Measurements from ENCODE around the gene TMEM62.

The TMEM62 gene

DNA sequence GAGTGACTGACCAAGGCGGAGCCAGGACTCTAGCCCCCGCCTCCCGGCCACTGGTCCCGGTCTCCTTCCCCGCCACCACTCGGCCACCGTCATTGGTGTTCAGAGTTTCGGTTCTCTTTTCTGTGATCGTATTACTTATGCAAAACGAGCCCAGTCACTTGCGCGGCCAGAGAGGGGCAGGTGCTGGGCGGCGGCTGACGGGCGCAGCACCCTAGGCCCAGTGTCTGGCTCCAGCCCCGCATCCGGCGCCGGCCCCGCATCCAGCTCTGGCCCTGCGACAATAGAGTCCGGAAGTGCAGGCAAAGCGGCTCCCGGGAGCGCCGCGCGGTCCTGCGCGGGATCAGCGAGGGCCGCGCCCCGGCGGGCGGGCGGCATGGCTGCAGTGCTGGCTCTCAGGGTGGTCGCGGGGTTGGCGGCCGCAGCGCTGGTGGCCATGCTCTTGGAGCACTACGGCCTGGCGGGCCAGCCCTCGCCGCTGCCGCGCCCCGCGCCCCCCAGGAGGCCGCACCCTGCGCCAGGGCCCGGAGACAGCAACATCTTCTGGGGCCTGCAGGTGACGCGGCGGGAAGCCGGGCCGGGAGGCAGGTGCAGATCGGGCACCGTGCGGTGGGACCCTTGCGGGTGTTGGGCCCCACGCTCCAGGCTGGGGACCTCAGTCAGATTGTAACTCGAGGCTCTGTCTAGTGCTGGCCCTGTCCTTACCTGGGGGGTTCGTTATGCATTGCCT, at the start of gene TMEM62:
Gene TMEM62, plus strand, starts transcription at position 157 of the 727 bp plus-strand sequence. Its CDS starts 217 bp downstream, at position 374.
- peak within 1 kb of the TSS; percentile 71 for H3K4me3 ChIP-seq (ENCODE audit: low read depth, low read length)

DNA sequence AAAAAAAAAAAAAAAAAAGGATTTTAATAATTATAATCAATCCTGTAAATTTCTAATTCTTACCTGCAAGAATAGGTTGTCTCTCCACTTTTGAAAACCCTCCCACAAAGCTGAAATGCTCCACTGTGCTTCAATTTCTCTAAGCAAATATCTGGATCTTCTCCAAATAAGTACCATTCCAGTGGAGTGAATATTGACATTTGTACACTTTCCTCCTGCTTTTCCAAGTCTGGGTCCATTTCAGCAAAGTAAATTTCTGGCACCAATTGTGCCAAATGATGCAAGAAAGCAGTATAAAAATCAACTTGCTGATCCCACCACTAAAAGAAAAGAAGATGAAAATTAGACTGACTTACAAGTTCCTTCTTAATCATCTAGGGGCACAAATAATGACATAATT, 47.5 kb upstream of the TMEM62 start:
- DNase-seq (ENCODE audit: low read depth): no peak
- no peak overlapping the region for H3K4me3 ChIP-seq (ENCODE audit: low read depth, low read length)

More for the DNA sequence above, at the start of gene TMEM62:
- no peak for DNase-seq (ENCODE audit: low read depth)

DNA sequence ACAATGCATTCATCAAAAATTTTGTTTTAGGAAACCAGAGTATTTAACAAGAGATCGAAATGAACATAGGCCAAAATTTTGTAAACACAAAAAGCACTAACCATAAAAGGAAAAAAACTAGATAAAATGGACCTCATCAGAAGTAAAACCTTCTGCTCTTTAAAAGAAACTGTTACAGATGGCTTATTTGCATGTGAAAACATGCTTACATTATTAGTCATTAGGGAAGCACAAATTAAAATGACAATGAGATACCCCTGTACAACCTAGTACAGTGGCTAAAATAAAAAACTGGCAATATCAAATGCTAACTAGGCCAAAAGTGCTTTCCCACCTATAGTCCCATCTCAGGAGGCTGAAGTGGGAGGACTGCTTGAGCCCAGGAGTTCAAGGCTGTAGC, 46.8 kb upstream of the TMEM62 start:
- H3K4me3 ChIP-seq (ENCODE audit: low read depth, low read length): no peak overlapping the region
- no peak for DNase-seq (ENCODE audit: low read depth)

DNA sequence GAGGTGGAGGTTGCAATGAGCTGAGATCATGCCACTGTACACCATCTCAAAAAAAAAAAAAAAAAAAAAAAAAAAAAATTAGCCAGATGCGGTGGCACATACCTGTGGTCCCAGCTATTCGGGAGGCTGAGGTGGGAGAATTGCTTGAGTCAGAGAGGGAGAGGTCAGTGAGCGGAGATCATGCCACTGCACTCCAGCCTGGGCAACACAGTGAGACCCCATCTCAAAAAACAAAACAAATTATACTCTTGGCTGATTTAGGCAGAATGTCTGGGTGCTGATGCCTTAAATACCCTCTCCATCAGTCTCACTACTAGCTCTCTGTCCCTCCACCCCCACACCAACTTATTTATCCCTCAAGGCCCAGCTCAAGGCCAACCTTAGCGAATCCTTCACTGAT, 41.5 kb upstream of the TMEM62 start:
- no peak for DNase-seq (ENCODE audit: low read depth)
- no peak overlapping the region for H3K4me3 ChIP-seq (ENCODE audit: low read depth, low read length)

DNA sequence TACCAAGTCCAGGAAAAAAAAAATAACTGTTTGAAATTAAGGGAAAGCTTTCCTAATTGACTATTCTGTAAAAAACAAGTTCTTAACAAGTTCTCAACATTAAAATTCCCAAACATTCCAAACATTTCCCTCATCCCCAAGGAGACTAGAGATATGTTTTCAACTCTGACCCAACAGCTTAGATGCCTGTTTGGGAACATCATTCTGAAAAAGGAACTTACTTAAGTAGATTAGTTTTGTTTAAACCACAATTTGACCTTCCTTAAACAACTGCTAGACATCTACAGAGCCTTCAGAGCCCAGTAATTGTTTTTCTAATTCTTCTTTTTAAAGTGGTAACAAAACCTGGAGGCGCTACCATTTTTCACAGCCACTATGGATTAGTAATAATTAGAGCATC, 40.4 kb upstream of the TMEM62 start:
- H3K4me3 ChIP-seq (ENCODE audit: low read depth, low read length): no peak overlapping the region
- DNase-seq (ENCODE audit: low read depth): no peak

DNA sequence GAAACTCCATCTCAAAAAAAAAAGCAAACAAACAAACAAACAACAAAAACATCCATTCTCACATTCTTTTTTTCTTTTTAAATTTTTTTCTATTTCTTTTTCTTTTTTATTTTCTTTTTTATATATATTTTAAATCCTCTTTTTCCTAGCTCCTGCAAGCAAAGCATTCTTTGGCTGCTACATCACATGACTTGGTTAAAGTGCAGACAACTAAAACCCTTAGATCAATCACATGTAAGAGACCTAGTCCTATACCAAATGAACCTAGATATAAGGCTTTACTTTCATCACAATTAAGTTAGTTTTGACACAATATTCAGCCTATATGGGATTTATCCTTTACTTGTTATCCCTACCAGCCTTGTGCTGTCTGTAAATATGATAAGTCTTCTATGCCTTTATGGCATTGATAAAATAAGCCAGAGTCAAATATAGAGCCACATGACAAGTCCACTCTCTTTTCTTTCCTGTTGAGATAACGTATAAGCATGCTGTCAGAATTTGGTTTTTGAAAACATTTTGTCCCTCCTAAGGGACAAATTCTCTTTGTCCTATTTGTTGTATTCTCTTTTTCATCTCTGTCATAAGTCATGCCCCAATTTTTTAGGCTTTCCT, 38.9 kb upstream of the TMEM62 start:
- no peak overlapping the region for H3K4me3 ChIP-seq (ENCODE audit: low read depth, low read length)
- no peak for DNase-seq (ENCODE audit: low read depth)

DNA sequence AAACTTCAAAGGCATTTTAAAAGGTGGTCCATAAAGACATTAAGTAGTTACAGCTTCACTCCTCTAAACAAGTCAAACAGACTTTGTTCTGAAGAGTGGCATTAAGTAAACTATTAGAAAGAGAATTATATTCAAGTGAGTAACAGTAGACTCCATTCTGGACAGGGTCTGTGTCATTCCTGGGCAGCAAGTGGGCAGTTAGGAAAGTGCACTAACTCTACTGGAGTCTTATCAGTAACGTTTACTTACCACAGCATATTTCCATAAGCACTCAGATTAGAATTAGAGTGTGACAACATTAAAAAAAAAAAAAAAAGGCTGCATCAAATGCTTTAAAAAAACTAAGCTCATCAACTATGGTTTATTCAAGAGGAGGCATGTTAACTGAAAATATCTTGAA, 38.1 kb upstream of the TMEM62 start:
- DNase-seq (ENCODE audit: low read depth): no peak
- no peak overlapping the region for H3K4me3 ChIP-seq (ENCODE audit: low read depth, low read length)

DNA sequence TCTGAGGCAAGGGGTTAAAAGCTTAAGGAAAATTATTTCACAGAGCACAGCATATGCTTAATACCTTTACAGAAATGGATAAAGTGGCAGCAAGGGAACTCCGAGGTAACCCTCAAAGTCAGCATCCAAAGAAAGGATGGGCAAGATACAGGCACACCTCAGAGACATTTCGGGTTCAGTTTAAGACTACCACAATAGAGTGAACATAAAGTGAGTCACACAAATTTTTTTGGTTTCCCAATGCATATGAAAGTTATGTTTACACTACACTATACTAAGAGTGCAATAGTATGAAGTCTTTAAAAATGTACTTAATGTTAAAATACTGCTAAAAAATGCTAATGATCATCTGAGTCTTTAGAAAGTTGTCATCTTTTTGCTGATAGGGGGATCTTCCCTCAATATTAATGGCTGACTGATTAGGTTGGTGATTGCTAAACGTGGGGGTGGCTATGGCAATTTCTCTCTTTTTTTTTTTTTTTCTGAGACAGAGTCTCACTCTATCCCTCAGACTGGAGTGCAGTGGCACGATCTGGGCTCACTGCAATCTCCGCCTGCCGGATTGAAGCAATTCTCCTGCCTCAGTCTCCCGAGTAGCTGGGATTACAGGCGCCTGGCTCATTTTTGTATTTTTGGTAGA, 37.6 kb upstream of the TMEM62 start:
- no peak for DNase-seq (ENCODE audit: low read depth)
- H3K4me3 ChIP-seq (ENCODE audit: low read depth, low read length): no peak overlapping the region

DNA sequence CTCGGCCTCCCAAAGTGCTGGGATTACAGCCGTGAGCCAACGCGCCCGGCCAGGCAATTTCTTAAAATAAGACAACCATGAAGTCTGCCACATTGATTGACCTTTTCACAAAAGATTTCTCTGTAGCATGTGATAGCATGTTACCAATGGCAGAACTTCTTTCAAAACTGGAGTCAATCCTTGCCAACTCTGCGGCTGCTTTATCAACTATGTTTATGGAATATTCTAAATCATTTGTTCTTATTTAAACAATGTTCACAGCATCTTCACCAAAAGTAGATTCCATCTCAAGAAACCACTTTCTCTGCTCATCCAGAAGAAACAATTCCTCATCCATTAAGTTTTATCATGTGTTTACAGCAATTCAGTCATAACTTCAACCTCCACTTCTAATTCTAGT, 37.0 kb upstream of the TMEM62 start:
- no peak overlapping the region for H3K4me3 ChIP-seq (ENCODE audit: low read depth, low read length)
- no peak for DNase-seq (ENCODE audit: low read depth)

DNA sequence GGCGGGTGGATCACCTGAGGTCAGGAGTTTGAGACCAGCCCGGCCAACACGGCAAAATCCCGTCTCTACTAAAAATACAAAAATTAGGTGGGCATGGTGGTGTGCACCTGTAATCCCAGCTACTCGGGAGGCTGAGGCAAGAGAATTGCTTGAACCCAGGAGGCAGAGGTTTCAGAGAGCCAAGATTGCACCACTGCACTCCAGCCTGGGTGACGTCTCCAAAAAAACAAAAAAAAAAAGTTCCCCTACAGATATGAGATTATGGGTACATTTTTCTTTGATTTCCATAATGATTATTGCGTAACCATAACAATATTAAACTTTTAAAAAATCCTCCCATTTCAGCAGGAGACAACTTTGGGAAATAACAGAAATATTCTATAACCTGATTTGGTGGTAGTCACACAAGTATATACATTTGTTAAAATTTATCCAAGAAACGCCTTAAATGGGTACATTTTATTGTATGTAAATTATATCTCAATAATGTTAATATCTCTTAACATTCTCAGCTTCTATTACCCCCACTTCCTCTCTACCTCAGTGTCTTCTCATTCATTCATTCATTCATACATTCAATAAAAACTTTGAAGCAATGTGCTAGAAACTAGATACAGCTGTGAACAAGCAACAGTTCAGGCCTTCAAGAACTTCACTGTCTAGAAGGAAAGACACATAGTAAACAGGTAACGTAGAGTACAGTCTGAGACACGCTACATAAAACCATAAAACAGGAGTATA, 34.1 kb upstream of the TMEM62 start:
- no peak overlapping the region for H3K4me3 ChIP-seq (ENCODE audit: low read depth, low read length)
- DNase-seq (ENCODE audit: low read depth): no peak

DNA sequence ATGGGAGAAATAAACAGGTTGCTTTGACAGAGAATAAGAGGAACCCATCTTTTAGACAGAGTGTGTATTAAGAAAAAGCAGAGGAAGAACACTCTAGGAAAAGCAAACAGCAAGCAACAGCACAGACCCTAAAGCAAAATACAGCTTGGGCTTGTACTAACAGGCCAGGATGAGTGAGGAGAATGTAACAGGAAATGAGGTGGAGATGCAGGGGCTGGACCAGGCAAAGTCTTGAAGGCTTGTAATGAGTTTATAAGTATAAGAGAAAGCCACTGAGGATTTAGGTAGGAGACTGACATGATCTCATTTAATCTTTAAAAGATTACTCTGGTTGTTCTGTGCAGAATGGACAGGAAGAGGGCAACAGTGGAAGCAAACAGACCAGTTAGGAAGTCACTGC, 32.4 kb upstream of the TMEM62 start:
- no peak overlapping the region for H3K4me3 ChIP-seq (ENCODE audit: low read depth, low read length)
- DNase-seq (ENCODE audit: low read depth): no peak

DNA sequence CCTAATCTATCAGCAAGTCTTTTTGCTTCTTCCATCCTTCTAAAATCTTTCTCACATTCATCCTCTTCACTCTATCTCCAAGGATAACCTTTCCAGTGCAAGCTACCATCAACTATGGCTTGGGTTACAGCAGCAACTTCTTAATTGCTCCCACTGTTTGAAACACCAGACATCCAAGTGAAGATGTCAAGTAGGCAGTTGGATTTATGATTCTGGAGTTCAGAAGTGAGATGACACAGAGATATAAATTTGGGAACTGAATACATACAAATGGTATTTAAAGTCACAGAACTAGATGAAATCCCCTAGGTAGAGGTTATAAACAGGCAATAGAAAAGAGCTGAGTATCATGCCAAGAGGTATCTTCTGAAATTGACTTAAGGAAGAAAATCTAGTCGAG, 31.2 kb upstream of the TMEM62 start:
- H3K4me3 ChIP-seq (ENCODE audit: low read depth, low read length): no peak overlapping the region
- DNase-seq (ENCODE audit: low read depth): no peak

DNA sequence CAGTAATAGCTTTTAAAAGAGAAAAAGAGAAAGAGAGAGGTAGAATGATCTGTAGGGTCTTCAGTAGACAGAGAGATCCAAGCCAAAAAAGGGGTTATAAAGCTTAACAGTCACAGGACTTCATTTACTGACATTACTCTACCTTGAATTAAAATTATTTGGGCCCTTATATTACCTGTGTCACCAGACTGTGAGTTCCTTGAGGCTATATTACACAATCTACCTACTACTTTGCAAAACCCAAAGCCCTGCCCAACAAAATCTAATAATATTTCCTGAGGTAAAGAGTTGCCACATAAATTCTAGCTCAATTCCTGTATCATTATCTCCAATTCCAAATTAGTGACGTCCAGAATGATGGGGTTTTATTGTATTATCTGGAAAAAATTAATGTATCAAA, 29.5 kb upstream of the TMEM62 start:
- DNase-seq (ENCODE audit: low read depth): no peak
- no peak overlapping the region for H3K4me3 ChIP-seq (ENCODE audit: low read depth, low read length)

DNA sequence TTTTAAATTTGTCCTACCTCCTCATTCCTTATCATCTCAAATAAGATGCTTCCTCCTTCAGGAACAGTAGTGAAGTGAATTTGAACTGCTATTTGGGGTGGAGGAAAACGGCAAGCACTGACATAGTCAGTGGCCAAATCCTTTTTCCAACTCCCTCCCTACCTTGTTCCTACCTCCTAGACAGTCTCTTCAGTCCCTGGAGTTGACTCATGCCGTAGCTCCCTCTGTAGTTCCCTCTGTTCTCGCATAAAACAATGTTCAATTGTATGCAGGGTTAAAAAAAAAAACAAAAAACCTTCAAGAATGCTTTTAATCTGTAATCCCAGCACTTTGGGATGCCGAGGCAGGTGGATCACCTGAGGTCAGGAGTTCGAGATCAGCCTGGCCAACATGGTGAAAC, 29.0 kb upstream of the TMEM62 start:
- DNase-seq (ENCODE audit: low read depth): no peak
- H3K4me3 ChIP-seq (ENCODE audit: low read depth, low read length): peak overlapping the region; percentile 83

DNA sequence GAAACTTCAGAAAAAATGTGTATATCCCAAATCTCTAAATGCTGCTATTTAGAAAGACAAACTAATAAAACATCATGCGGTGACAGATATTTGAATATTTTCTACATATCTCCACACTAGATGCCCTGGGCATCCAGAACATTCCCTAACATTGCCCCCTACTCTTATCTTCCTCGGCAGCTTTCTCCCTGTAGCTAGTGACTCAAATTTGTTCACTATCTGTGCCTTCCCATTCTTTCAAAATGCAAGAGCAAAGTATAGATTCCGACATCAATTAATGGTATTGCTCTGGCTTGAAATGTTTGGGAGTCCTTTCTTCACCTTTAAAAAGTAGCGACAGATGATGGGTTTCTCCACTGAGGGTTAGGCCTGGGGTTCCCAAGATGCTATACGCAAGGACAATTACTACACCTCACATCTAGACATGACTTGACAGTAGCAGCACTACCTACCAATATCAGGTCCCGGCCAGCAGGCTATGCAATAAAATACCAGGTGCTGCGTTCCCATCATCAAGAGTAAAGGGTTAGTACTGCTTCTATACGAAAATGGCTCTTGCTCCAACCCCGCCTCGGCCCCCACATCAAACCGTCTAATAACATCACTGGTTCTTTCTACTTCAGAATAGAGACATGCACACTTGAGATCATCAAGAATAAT, 28.2 kb upstream of the TMEM62 start:
- H3K4me3 ChIP-seq (ENCODE audit: low read depth, low read length): peak overlapping the region; percentile 83
- no peak for DNase-seq (ENCODE audit: low read depth)

DNA sequence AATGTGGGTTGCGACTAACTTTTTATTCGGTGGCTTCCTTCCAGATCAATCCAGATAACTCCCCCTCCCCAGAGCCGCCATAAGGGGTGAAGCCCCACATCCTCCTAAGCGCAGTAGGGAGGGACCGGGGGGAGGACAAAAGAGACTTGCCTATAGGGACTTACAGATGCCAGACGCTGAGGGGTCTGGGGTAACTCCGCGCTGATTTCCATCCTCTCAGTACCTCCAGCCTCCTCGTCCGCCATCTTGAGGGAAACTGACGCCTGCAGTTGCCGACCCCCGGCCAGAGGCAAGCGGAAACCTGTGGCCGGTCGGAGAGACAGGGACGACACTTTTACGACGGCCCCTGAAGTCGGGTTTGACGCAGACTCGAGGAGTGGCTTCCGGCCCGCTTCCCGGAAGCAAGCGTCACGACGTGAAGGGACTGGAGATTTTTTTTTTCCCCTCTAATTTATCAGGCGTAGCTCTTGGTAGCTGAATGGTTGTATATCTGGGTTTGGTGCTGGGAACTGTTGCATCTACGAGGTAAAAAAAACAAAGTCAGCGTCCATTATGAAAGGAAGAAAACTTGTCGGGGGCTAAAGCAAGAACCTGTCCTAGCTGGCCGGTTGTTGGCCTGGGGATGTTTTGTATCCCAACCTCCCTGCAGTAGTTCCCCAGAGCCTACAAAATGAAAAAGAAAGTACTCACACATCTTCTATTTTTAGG, 27.5 kb upstream of the TMEM62 start, which contains the start of gene UBR1:
Gene UBR1, minus strand, starts transcription at position 261 of the 708 bp plus-strand sequence. Its CDS starts 16 bp downstream, at position 245.
- DNase-seq (ENCODE audit: low read depth): peak; percentile 83
- peak within 1 kb of the TSS; percentile 83 for H3K4me3 ChIP-seq (ENCODE audit: low read depth, low read length)

DNA sequence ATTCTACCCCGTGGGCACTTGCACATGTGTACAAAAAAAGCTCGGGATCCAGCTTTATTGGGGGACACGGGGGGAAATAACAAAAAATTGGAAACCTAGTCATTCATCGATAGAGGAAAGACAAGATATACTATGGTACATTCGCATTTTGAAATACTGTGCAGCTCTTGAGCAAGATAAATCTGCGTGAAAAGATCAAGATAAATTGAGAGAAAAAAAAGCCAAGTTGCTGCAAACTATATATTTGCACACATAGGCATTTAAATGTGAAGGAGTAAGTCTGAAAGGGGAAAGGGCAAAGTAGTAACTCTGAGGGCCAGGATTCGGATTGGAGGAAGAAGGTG, 26.9 kb upstream of the TMEM62 start:
- peak overlapping the region; percentile 83 for H3K4me3 ChIP-seq (ENCODE audit: low read depth, low read length)
- no peak for DNase-seq (ENCODE audit: low read depth)

DNA sequence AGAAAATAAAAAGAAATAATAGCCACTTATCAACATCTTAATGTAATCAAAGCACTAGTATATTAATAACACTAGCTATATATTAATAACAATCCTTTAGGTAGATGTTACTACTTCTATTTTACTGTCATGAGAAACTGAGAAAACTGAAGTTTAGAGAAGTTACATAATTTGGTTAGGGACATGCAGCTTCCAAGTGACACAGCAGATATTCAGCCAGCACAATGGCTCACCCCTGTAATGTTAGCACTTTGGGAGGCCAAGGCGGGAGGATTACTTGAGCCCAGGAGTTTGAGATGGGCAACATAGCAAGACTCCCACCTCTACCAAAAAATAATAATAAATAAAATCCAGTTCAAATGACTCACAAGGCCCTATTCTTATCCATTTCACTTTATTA, 25.6 kb upstream of the TMEM62 start:
- DNase-seq (ENCODE audit: low read depth): no peak
- no peak overlapping the region for H3K4me3 ChIP-seq (ENCODE audit: low read depth, low read length)

DNA sequence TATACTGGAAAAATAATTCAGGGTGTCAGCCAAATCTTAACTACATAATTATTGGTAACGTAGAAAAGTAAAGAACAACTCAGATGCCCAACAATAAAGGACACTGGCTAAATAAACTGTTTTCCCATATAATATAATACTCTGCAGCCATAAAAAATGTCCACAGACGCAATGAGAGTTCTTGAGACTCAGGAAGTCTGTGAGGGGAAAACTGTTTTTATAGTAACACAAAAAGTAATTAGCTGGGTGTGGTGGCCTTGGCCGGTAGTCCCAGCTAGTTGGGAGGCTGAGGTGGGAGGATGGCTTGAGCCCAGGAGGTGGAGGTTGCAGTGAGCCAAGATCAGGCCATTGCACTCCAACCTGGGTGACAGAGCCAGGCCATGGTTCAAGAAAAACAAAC, 22.0 kb upstream of the TMEM62 start:
- DNase-seq (ENCODE audit: low read depth): no peak

More for the DNA sequence above, 22.0 kb upstream of the TMEM62 start:
- no peak overlapping the region for H3K4me3 ChIP-seq (ENCODE audit: low read depth, low read length)

Measured in skeletal muscle cell (primary cell).